ENCODE results near the gene CCN2. TPM values are rescaled to one million over a fixed set of nuclear protein-coding genes. Genes with fewer than 3 reads are reported as not detected.

CCN2 gene
- polyA plus RNA-seq, 1 of the 3 experiments (the other 2 are of a cell fraction), result 709 TPM

DNA sequence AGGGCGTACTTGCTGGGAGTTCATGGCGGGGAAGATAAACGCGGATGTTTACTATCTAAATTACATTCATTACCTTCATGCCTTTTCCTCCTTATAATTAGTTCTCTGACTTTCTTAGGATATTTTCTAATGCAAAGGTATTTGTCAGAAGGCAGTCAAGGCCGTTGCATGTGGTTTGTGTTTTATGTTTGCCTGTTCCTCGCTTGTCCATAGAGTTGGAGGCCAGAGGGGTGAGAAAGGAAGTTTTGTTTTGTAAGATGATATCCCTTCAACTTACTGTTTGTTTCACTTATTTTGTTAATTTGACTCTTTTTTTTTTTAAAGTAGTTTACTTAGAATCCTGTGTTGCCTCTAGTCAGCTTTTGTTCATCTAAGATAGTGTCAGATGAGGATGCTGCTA is 4.0 kb upstream of the CCN2 start (continued):
- TF ChIP-seq, protein P1, sequence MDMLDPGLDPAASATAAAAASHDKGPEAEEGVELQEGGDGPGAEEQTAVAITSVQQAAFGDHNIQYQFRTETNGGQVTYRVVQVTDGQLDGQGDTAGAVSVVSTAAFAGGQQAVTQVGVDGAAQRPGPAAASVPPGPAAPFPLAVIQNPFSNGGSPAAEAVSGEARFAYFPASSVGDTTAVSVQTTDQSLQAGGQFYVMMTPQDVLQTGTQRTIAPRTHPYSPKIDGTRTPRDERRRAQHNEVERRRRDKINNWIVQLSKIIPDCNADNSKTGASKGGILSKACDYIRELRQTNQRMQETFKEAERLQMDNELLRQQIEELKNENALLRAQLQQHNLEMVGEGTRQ (IDR thresholded peaks at IDR 0.05; ENCODE audit: borderline replicate concordance, low read depth, low read length), result no peak
- TF ChIP-seq POLR2AphosphoS5 (IDR thresholded peaks at IDR 0.05; ENCODE audit: low read depth, low read length) (no peak), MXI1 (IDR thresholded peaks at IDR 0.05; ENCODE audit: low read depth, low read length) (no peak), TCF12 (IDR thresholded peaks at IDR 0.05) (no peak), EZH2phosphoT487 (IDR thresholded peaks at IDR 0.05; ENCODE audit: borderline replicate concordance, low read depth) (no peak), MEF2A (IDR thresholded peaks at IDR 0.05; ENCODE audit: borderline replicate concordance, low read depth) (no peak), FOXM1 (IDR thresholded peaks at IDR 0.05; ENCODE audit: low read depth) (no peak), FOSL2 (IDR thresholded peaks at IDR 0.05; ENCODE audit: borderline replicate concordance, low read depth) (no peak), RXRA (IDR thresholded peaks at IDR 0.05; ENCODE audit: borderline replicate concordance, low read depth) (no peak), GATA2 (CRISPR knock-in tag; IDR thresholded peaks at IDR 0.05) (no peak)
- TF ChIP-seq, protein P2, sequence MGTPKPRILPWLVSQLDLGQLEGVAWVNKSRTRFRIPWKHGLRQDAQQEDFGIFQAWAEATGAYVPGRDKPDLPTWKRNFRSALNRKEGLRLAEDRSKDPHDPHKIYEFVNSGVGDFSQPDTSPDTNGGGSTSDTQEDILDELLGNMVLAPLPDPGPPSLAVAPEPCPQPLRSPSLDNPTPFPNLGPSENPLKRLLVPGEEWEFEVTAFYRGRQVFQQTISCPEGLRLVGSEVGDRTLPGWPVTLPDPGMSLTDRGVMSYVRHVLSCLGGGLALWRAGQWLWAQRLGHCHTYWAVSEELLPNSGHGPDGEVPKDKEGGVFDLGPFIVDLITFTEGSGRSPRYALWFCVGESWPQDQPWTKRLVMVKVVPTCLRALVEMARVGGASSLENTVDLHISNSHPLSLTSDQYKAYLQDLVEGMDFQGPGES (IDR thresholded peaks at IDR 0.05; ENCODE audit: low read depth, low read length), result no peak

DNA sequence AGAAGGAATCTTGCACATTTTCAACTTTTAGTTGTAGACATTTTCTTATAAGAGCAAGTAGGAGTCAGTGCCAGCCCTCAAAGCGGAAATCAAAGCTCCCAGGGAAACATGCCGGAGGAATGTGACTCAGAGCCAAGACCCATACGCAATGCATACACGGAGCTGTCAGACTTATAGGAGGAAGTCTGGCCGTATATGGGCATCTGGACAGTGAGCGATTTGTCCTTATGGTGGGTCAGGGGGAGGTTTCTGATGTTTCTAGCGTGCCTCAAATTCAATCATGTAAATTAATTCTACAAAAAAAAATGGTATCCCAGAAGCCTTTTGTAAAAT is 3.6 kb upstream of the CCN2 start:
- no peak overlapping the region for H2AFZ ChIP-seq (ENCODE audit: low read depth)
- peak overlapping the region; percentile 81 to 97 for H3K27ac ChIP-seq (ENCODE audit: low read depth in 2 of 2, low read length in 1 of 2)
- CTCF ChIA-PET, result interaction anchor here (1.2 kb wide), 1 partner anchor 325 kb away, joined by 3 read pairs; no protein-coding TSS in a partner anchor
- 0% methylated on average over 7 of the region's 7 CpGs for whole genome bisulfite sequencing (ENCODE audit: low lambda C conversion rate)
- no peaks in the 10 kb centered on the region for H3K9me2 ChIP-seq
- peak overlapping the region; percentile 39 for H3K4me2 ChIP-seq
- H4K20me1 ChIP-seq (ENCODE audit: insufficient read depth), result peaks cover 8% of the 10 kb centered on the region
- peaks cover 3 to 7% of the 10 kb centered on the region in 2 experiments for H3K36me3 ChIP-seq (replicated peaks in 1 of 2; ENCODE audit: control insufficient read depth in 1 of 2, insufficient read depth in 2 of 2, low read length in 1 of 2)
- peaks cover 7 to 37% of the 10 kb centered on the region in 2 experiments for H3K4me1 ChIP-seq (ENCODE audit: control insufficient read depth in 1 of 2, insufficient read depth in 2 of 2, low read depth in 1 of 2, low read length in 1 of 2)
- H3K79me2 ChIP-seq (ENCODE audit: insufficient read depth), result peaks cover 29% of the 10 kb centered on the region
- POLR2A ChIA-PET, result no interaction called here
- no peak for DNase-seq
- peaks cover 26% of the 10 kb centered on the region for H3F3A ChIP-seq (replicated peaks; ENCODE audit: insufficient read depth)
- H3K9ac ChIP-seq, result peak overlapping the region; percentile 59
- H3K9me3 ChIP-seq, result no peaks in the 10 kb centered on the region
- H3K4me3 ChIP-seq (ENCODE audit: low read depth in 2 of 2, low read length in 1 of 2), result peak overlapping the region in 1 of 2 experiments; percentile 1; a peak in 1 of 4 replicates
- no peaks in the 10 kb centered on the region for H3K27me3 ChIP-seq (ENCODE audit: insufficient read depth)
- TF ChIP-seq, protein P3, sequence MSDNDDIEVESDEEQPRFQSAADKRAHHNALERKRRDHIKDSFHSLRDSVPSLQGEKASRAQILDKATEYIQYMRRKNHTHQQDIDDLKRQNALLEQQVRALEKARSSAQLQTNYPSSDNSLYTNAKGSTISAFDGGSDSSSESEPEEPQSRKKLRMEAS (IDR thresholded peaks at IDR 0.05; ENCODE audit: low read depth), result peak; percentile 70; the same call in 1 of the 2 replicates
- TF ChIP-seq MEF2A (IDR thresholded peaks at IDR 0.05; ENCODE audit: borderline replicate concordance, low read depth) (no peak), TCF12 (IDR thresholded peaks at IDR 0.05) (peak; percentile 69), GATA2 (CRISPR knock-in tag; IDR thresholded peaks at IDR 0.05) (no peak), FOSL2 (IDR thresholded peaks at IDR 0.05; ENCODE audit: borderline replicate concordance, low read depth) (peak; percentile 55; the same call in 1 of the 2 replicates), RFX5 (IDR thresholded peaks at IDR 0.05; ENCODE audit: low read length) (no peak), NFIC (IDR thresholded peaks at IDR 0.05; ENCODE audit: borderline replicate concordance) (peak; percentile 89; the same call in 1 of the 2 replicates), NRF1 (IDR thresholded peaks at IDR 0.05; ENCODE audit: low read depth, low read length) (no peak), GABPA (IDR thresholded peaks at IDR 0.05; ENCODE audit: low read depth) (peak; percentile 39; the same call in 1 of the 2 replicates), TEAD4 (IDR thresholded peaks at IDR 0.05; ENCODE audit: borderline replicate concordance, insufficient read depth) (peak; percentile 67; the same call in 1 of the 2 replicates), EP300 (IDR thresholded peaks at IDR 0.05; ENCODE audit: borderline replicate concordance in 1 of 2, low read depth in 1 of 2, low read length in 1 of 2) (peak in 1 of 2 experiments; percentile 53; a peak in 1 of 4 replicates), YY1 (IDR thresholded peaks at IDR 0.05; ENCODE audit: low read depth) (peak; percentile 66; the same call in 1 of the 2 replicates), MXI1 (IDR thresholded peaks at IDR 0.05; ENCODE audit: low read depth, low read length) (no peak), SMC3 (IDR thresholded peaks at IDR 0.05; ENCODE audit: low read depth, low read length) (no peak), POLR2AphosphoS5 (IDR thresholded peaks at IDR 0.05; ENCODE audit: low read depth, low read length) (peak; percentile 51; the same call in 1 of the 2 replicates)
- TF ChIP-seq, protein P4, sequence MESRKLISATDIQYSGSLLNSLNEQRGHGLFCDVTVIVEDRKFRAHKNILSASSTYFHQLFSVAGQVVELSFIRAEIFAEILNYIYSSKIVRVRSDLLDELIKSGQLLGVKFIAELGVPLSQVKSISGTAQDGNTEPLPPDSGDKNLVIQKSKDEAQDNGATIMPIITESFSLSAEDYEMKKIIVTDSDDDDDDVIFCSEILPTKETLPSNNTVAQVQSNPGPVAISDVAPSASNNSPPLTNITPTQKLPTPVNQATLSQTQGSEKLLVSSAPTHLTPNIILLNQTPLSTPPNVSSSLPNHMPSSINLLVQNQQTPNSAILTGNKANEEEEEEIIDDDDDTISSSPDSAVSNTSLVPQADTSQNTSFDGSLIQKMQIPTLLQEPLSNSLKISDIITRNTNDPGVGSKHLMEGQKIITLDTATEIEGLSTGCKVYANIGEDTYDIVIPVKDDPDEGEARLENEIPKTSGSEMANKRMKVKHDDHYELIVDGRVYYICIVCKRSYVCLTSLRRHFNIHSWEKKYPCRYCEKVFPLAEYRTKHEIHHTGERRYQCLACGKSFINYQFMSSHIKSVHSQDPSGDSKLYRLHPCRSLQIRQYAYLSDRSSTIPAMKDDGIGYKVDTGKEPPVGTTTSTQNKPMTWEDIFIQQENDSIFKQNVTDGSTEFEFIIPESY (IDR thresholded peaks at IDR 0.05; ENCODE audit: borderline replicate concordance, low read depth), result no peak
- TF ChIP-seq, protein P1 (IDR thresholded peaks at IDR 0.05; ENCODE audit: borderline replicate concordance, low read depth, low read length), result no peak
- TF ChIP-seq, protein P5, sequence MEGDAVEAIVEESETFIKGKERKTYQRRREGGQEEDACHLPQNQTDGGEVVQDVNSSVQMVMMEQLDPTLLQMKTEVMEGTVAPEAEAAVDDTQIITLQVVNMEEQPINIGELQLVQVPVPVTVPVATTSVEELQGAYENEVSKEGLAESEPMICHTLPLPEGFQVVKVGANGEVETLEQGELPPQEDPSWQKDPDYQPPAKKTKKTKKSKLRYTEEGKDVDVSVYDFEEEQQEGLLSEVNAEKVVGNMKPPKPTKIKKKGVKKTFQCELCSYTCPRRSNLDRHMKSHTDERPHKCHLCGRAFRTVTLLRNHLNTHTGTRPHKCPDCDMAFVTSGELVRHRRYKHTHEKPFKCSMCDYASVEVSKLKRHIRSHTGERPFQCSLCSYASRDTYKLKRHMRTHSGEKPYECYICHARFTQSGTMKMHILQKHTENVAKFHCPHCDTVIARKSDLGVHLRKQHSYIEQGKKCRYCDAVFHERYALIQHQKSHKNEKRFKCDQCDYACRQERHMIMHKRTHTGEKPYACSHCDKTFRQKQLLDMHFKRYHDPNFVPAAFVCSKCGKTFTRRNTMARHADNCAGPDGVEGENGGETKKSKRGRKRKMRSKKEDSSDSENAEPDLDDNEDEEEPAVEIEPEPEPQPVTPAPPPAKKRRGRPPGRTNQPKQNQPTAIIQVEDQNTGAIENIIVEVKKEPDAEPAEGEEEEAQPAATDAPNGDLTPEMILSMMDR (IDR thresholded peaks at IDR 0.05), result no peak
- TF ChIP-seq, protein P2 (IDR thresholded peaks at IDR 0.05; ENCODE audit: low read depth, low read length), result no peak

Measured in SK-N-SH (cell line).